Endothelial cell of umbilical vein (primary cell): Measurements from ENCODE around the gene RPSA. TPM values are rescaled to one million over a fixed set of nuclear protein-coding genes. Genes with fewer than 3 reads are reported as not detected.

Experiments used
- BruUV-seq: library from RNA; stranded (reverse); fragments of 400-500 nt; replicated peaks from 2 replicates; lab custom pipeline; 2021; lab: Mats Ljungman, UMichigan
- CTCF ChIA-PET: fragments of 300-600, 350-600 bp; sonication (Branson Sonifier 250); formaldehyde crosslinking; loops from one replicate; lab custom pipeline; 2021; ENCODE audit warnings: antibody characterized with exemption, inconsistent platforms; lab: Charles Lee
- POLR2A ChIA-PET: fragments of 300-600, 350-600 bp; sonication (Branson Sonifier 250); formaldehyde crosslinking; loops from one replicate; lab custom pipeline; 2021; ENCODE audit warnings: antibody characterized with exemption, inconsistent platforms; lab: Charles Lee
- DNase-seq: peaks from one replicate; pipeline ENCODE4 v3.0.0-alpha.2; 2011; ENCODE audit warnings: low read depth, low spot score
- FAIRE-seq: peaks from 2 replicates; lab custom pipeline; 2011; peaks lifted over from hg19 to GRCh38; lab: Jason Lieb, UNC
- H2AFZ ChIP-seq: 2 replicates; pipeline ENCODE4 v1.6.0; 2012; ENCODE audit warnings: low read depth, low read length, control low read depth, inconsistent platforms
- H3K27ac ChIP-seq: 2 replicates; pipeline ENCODE4 v1.5.1; 2011; ENCODE audit warnings: low read depth, mild to moderate bottlenecking, control low read depth, low read length, moderate library complexity; ENCODE audit not compliant: insufficient read depth
- H3K27me3 ChIP-seq, 2 experiments: 2 replicates each; pipeline versions ENCODE4 v1.6.0 to v1.6.1; 2011; ENCODE audit warnings: low read length in 2 of 2, mixed read lengths in 1 of 2; ENCODE audit not compliant: control insufficient read depth in 2 of 2, insufficient read depth in 2 of 2
- H3K36me3 ChIP-seq, 2 experiments: 2 replicates in 1 of 2; 3 replicates in 1 of 2; pipeline ENCODE4 v1.5.1; 2011; ENCODE audit warnings: low read length in 2 of 2, mild to moderate bottlenecking in 1 of 2, moderate library complexity in 1 of 2; ENCODE audit not compliant: control insufficient read depth in 2 of 2, insufficient read depth in 2 of 2; ENCODE audit errors: extremely low read depth in 1 of 2
- H3K4me1 ChIP-seq: 3 replicates; pipeline ENCODE4 v1.5.1; 2011; ENCODE audit warnings: mild to moderate bottlenecking, low read length; ENCODE audit not compliant: control insufficient read depth, insufficient read depth; ENCODE audit errors: extremely low read depth
- H3K4me2 ChIP-seq: 2 replicates; pipeline ENCODE4 v1.6.1; 2011; ENCODE audit warnings: low read length, control low read depth, mixed read lengths; ENCODE audit not compliant: insufficient read depth
- H3K4me3 ChIP-seq, 3 experiments: fragments of 200-600 bp in 1 of 3; sonication (generic), shearing (Covaris generic) in 1 of 3; replicated peaks in 1 of 3; 2 replicates each; pipeline ENCODE4 v1.5.1; 2011 to 2016; ENCODE audit warnings: control low read depth in 3 of 3, low read length in 3 of 3, mild to moderate bottlenecking in 2 of 3, inconsistent platforms in 1 of 3, low read depth in 1 of 3, moderate library complexity in 1 of 3; ENCODE audit not compliant: insufficient read depth in 1 of 3
- H3K79me2 ChIP-seq: 2 replicates; pipeline ENCODE4 v1.6.0; 2012; ENCODE audit warnings: low read length, inconsistent platforms; ENCODE audit not compliant: control insufficient read depth, insufficient read depth
- H3K9ac ChIP-seq: replicated peaks from 2 replicates; pipeline ENCODE3; 2011; ENCODE audit warnings: low read length, control low read depth; ENCODE audit not compliant: insufficient read depth; ENCODE audit errors: extremely low read depth
- H3K9me1 ChIP-seq: replicated peaks from 3 replicates; pipeline ENCODE4 v1.6.0; 2011; ENCODE audit warnings: mild to moderate bottlenecking, low read length; ENCODE audit not compliant: control insufficient read depth, insufficient read depth; ENCODE audit errors: extremely low read depth
- H3K9me3 ChIP-seq: replicated peaks from 2 replicates; pipeline ENCODE4 v1.5.1; 2012; ENCODE audit warnings: low read length, inconsistent platforms; ENCODE audit not compliant: control insufficient read depth, insufficient read depth
- H4K20me1 ChIP-seq: replicated peaks from 2 replicates; pipeline ENCODE3; 2011; ENCODE audit warnings: mild to moderate bottlenecking, low read length; ENCODE audit not compliant: control insufficient read depth, insufficient read depth; ENCODE audit errors: extremely low read depth
- CTCF ChIP-seq, 2 donors: IDR thresholded peaks; 1 replicate in 1 of 2; 2 replicates in 1 of 2; pipeline ENCODE4 v1.5.1; 2011; ENCODE audit warnings: low read length in 2 of 2, mild to moderate bottlenecking in 2 of 2, moderate library complexity in 2 of 2, control low read depth in 1 of 2, inconsistent platforms in 1 of 2, low read depth in 1 of 2; ENCODE audit not compliant: insufficient read depth in 1 of 2; ENCODE audit errors: extremely low read depth in 1 of 2
- EZH2 ChIP-seq: IDR thresholded peaks from 2 replicates; pipeline ENCODE4 v1.6.1; 2012; ENCODE audit warnings: borderline replicate concordance, low read depth, mild to moderate bottlenecking, moderate library complexity, low read length, inconsistent platforms; ENCODE audit not compliant: severe bottlenecking
- FOS ChIP-seq: IDR thresholded peaks from 2 replicates; pipeline ENCODE4 v1.6.1; 2011; ENCODE audit warnings: mild to moderate bottlenecking, low read length, moderate library complexity, borderline replicate concordance; ENCODE audit not compliant: insufficient read depth
- GATA2 ChIP-seq: IDR thresholded peaks from 2 replicates; pipeline ENCODE4 v1.7.0; 2011; ENCODE audit warnings: low read depth, mild to moderate bottlenecking, moderate library complexity, mixed read lengths, low read length; ENCODE audit not compliant: insufficient read length, insufficient read depth
- JUN ChIP-seq: IDR thresholded peaks from 2 replicates; pipeline ENCODE4 v1.6.1; 2011; ENCODE audit warnings: borderline replicate concordance, low read depth; ENCODE audit not compliant: insufficient read length, insufficient read depth
- MAX ChIP-seq: IDR thresholded peaks from 2 replicates; pipeline ENCODE4 v1.6.1; 2011; ENCODE audit not compliant: insufficient read depth, insufficient read length
- MYC ChIP-seq: IDR thresholded peaks from one replicate; pipeline ENCODE4 v1.6.1; 2011; ENCODE audit warnings: mild to moderate bottlenecking, low read depth, low read length
- POLR2A ChIP-seq: IDR thresholded peaks from 2 replicates; pipeline ENCODE4 v1.6.1; 2012; ENCODE audit warnings: low read depth, mild to moderate bottlenecking, control low read depth, low read length
- POLR2AphosphoS5 ChIP-seq: IDR thresholded peaks from 2 replicates; pipeline ENCODE4 v1.6.1; 2012; ENCODE audit warnings: low read depth, mild to moderate bottlenecking, control low read depth, low read length, moderate library complexity; ENCODE audit not compliant: insufficient read depth
- dilution Hi-C: fragments of 300-500 bp; cut with MboI; formaldehyde crosslinking; loops from one replicate; pipeline ENCODE4 v1.15.0; 2019; ENCODE audit warnings: low sequenced_read_pairs; ENCODE audit not compliant: extremely low pct_ligation_motif_present
- intact Hi-C: fragments of 100-400 bp; cut with micrococcal nuclease; formaldehyde crosslinking; loops from one replicate; pipeline ENCODE4 v1.10.0; 2022
- polyA plus RNA-seq, 4 experiments: library from polyadenylated mRNA; depleted of rRNA in 3 of 4; stranded (reverse) in 3 of 4; unstranded in 1 of 4; fragments of >200 nt; gene quantifications; 2 replicates each; pipeline versions ENCODE4 v1.2.1 to v1.2.3, GENCODE V29; 2011 to 2012; ENCODE audit warnings: missing spikeins in 1 of 4
- total RNA-seq: library from RNA; stranded (reverse); gene quantifications from 2 replicates; pipeline ENCODE4 v1.2.3, GENCODE V29; 2021

The RPSA gene
- total and polyA plus RNA-seq, 2 donors (not counting 3 experiments of a cell fraction or from before 2014, with no cell fraction given), result 1,357 to 3,687 TPM

GRCh38 chr3:39423436-39423970, 17.0 kb downstream of the RPSA start:
- peaks cover under 1% of the 10 kb centered on the region for H3K4me1 ChIP-seq
- no peak for DNase-seq
- H3K27me3 ChIP-seq, result peaks cover 0 to 4% of the 10 kb centered on the region in 2 experiments
- no peak overlapping the region for H2AFZ ChIP-seq
- H3K9me3 ChIP-seq, result no peaks in the 10 kb centered on the region
- ChIA-PET CTCF (interaction anchor here (0.7 to 2.1 kb wide), 3 partner anchors 23 to 24 kb away, joined by 3 to 6 read pairs (median 6); no protein-coding TSS in a partner anchor), POLR2A (no interaction called here)
- intact Hi-C loops, result no loop called here
- dilution Hi-C loops, result no loop called here
- FAIRE-seq, result no peak
- no peaks in the 10 kb centered on the region for H4K20me1 ChIP-seq
- H3K27ac ChIP-seq, result no peak overlapping the region
- H3K36me3 ChIP-seq, result no peaks in the 10 kb centered on the region
- H3K9me1 ChIP-seq, result no peaks in the 10 kb centered on the region
- BruUV-seq, result no TSS peak
- no peak overlapping the region for H3K9ac ChIP-seq
- no peak overlapping the region for H3K4me3 ChIP-seq
- H3K4me2 ChIP-seq, result no peak overlapping the region
- no peaks in the 10 kb centered on the region for H3K79me2 ChIP-seq
- no peak for TF ChIP-seq POLR2A
- no peak for TF ChIP-seq EZH2
- TF ChIP-seq MAX, result no peak
- TF ChIP-seq GATA2, result no peak
- TF ChIP-seq MYC, result no peak
- TF ChIP-seq CTCF (IDR thresholded peaks at IDR 0.05; ENCODE audit: extremely low read depth in 1 of 2, insufficient read depth in 1 of 2, low read depth in 1 of 2, low read length in 2 of 2), result no peak
- no peak for TF ChIP-seq POLR2AphosphoS5
- TF ChIP-seq FOS, result no peak
- TF ChIP-seq JUN, result no peak
